DMS153 treated with DMSO at 0.1 percent for 48 hours (cell line): Measurements from ENCODE around the gene DDAH1.

Experiments
- DNase-seq: peaks from one replicate; lab custom pipeline; 2025; ENCODE audit not compliant: unreplicated experiment; lab: John Stamatoyannopoulos, UW

The DDAH1 gene

GRCh38 chr1:85277802-85278201, 187.2 kb downstream of the DDAH1 start:
- DNase-seq: no peak

- DNase-seq: no peak
Observed at GRCh38 chr1:85276978-85277639, 187.8 kb downstream of the DDAH1 start.

GRCh38 chr1:85276215-85276977, 188.6 kb downstream of the DDAH1 start, which contains the start of gene BCL10:
Gene BCL10, minus strand, starts transcription at chr1:85276632. Its CDS starts 280 bp downstream, at chr1:85276352.
- DNase-seq: peak; percentile 95

GRCh38 chr1:85275701-85276214, 189.2 kb downstream of the DDAH1 start:
- DNase-seq: no peak

GRCh38 chr1:85274969-85275453, 189.9 kb downstream of the DDAH1 start:
- peak; percentile 10 for DNase-seq

GRCh38 chr1:85273397-85273796, 191.6 kb downstream of the DDAH1 start:
- DNase-seq: no peak

GRCh38 chr1:85268801-85269585, 196.0 kb downstream of the DDAH1 start:
- DNase-seq: no peak
